ENCODE results near the gene TMC8.

TMC8 gene

GRCh38 chr17:78129351-78130089 lies 1.1 kb upstream of the TMC8 start:
- H3K36me3 ChIP-seq (ENCODE audit: control insufficient read depth in 1 of 2, insufficient read depth in 2 of 2, low read length in 2 of 2) = no peaks in the 10 kb centered on the region
- no peak overlapping the region for H3K27ac ChIP-seq (ENCODE audit: low read depth, low read length)
- no peaks in the 10 kb centered on the region for H3K9me3 ChIP-seq (ENCODE audit: control insufficient read depth in 1 of 2, low read length in 2 of 2)
- no peaks in the 10 kb centered on the region for H3K27me3 ChIP-seq (ENCODE audit: control insufficient read depth in 1 of 2, insufficient read depth in 2 of 2, low read length in 2 of 2)
- H3K4me3 ChIP-seq (ENCODE audit: low read depth in 1 of 2, low read length in 2 of 2) = peak overlapping the region; percentile 65 to 79
- no peak overlapping the region for H3K9ac ChIP-seq (ENCODE audit: low read depth in 1 of 2, low read length in 2 of 2)
- peaks cover 35 to 76% of the 10 kb centered on the region in 2 donors for H3K4me1 ChIP-seq (ENCODE audit: control insufficient read depth in 1 of 2, insufficient read depth in 2 of 2, low read length in 2 of 2)

- peak overlapping the region; percentile 55 to 65 for H3K4me3 ChIP-seq (ENCODE audit: low read depth in 1 of 2, low read length in 2 of 2)
- peaks cover 33 to 70% of the 10 kb centered on the region in 2 donors for H3K4me1 ChIP-seq (ENCODE audit: control insufficient read depth in 1 of 2, insufficient read depth in 2 of 2, low read length in 2 of 2)
- H3K36me3 ChIP-seq (ENCODE audit: control insufficient read depth in 1 of 2, insufficient read depth in 2 of 2, low read length in 2 of 2) = peaks cover 0 to 4% of the 10 kb centered on the region in 2 donors
- H3K27ac ChIP-seq (ENCODE audit: low read depth, low read length) = peak overlapping the region; percentile 20
- peak overlapping the region in 1 of 2 donors; percentile 39 for H3K9ac ChIP-seq (ENCODE audit: low read depth in 1 of 2, low read length in 2 of 2)
- no peaks in the 10 kb centered on the region for H3K9me3 ChIP-seq (ENCODE audit: control insufficient read depth in 1 of 2, low read length in 2 of 2)
- no peaks in the 10 kb centered on the region for H3K27me3 ChIP-seq (ENCODE audit: control insufficient read depth in 1 of 2, insufficient read depth in 2 of 2, low read length in 2 of 2)
These were observed 508 bp upstream of the TMC8 start for GRCh38 chr17:78130090-78130436.

GRCh38 chr17:78131172-78132083 lies 857 bp downstream of the TMC8 start:
- peak overlapping the region; percentile 55 to 65 for H3K4me3 ChIP-seq (ENCODE audit: low read depth in 1 of 2, low read length in 2 of 2)
- H3K27ac ChIP-seq (ENCODE audit: low read depth, low read length) = no peak overlapping the region
- no peaks in the 10 kb centered on the region for H3K27me3 ChIP-seq (ENCODE audit: control insufficient read depth in 1 of 2, insufficient read depth in 2 of 2, low read length in 2 of 2)
- peaks cover 30 to 59% of the 10 kb centered on the region in 2 donors for H3K4me1 ChIP-seq (ENCODE audit: control insufficient read depth in 1 of 2, insufficient read depth in 2 of 2, low read length in 2 of 2)
- H3K9me3 ChIP-seq (ENCODE audit: control insufficient read depth in 1 of 2, low read length in 2 of 2) = no peaks in the 10 kb centered on the region
- peaks cover 0 to 7% of the 10 kb centered on the region in 2 donors for H3K36me3 ChIP-seq (ENCODE audit: control insufficient read depth in 1 of 2, insufficient read depth in 2 of 2, low read length in 2 of 2)
- peak overlapping the region in 1 of 2 donors; percentile 39 for H3K9ac ChIP-seq (ENCODE audit: low read depth in 1 of 2, low read length in 2 of 2)

GRCh38 chr17:78132084-78132676 lies 1.6 kb downstream of the TMC8 start:
- H3K27me3 ChIP-seq (ENCODE audit: control insufficient read depth in 1 of 2, insufficient read depth in 2 of 2, low read length in 2 of 2) = no peaks in the 10 kb centered on the region
- peaks cover 27 to 61% of the 10 kb centered on the region in 2 donors for H3K4me1 ChIP-seq (ENCODE audit: control insufficient read depth in 1 of 2, insufficient read depth in 2 of 2, low read length in 2 of 2)
- H3K36me3 ChIP-seq (ENCODE audit: control insufficient read depth in 1 of 2, insufficient read depth in 2 of 2, low read length in 2 of 2) = peaks cover 0 to 7% of the 10 kb centered on the region in 2 donors
- H3K4me3 ChIP-seq (ENCODE audit: low read depth in 1 of 2, low read length in 2 of 2) = peak overlapping the region; percentile 32 to 55
- peak overlapping the region in 1 of 2 donors; percentile 35 for H3K9ac ChIP-seq (ENCODE audit: low read depth in 1 of 2, low read length in 2 of 2)
- H3K9me3 ChIP-seq (ENCODE audit: control insufficient read depth in 1 of 2, low read length in 2 of 2) = no peaks in the 10 kb centered on the region
- H3K27ac ChIP-seq (ENCODE audit: low read depth, low read length) = no peak overlapping the region

GRCh38 chr17:78132767-78133178 lies 2.2 kb downstream of the TMC8 start:
- Histone ChIP-seq H3K4me1 (ENCODE audit: control insufficient read depth in 1 of 2, insufficient read depth in 2 of 2, low read length in 2 of 2) (peaks cover 32 to 61% of the 10 kb centered on the region in 2 donors), H3K9me3 (ENCODE audit: control insufficient read depth in 1 of 2, low read length in 2 of 2) (no peaks in the 10 kb centered on the region), H3K27me3 (ENCODE audit: control insufficient read depth in 1 of 2, insufficient read depth in 2 of 2, low read length in 2 of 2) (no peaks in the 10 kb centered on the region), H3K36me3 (ENCODE audit: control insufficient read depth in 1 of 2, insufficient read depth in 2 of 2, low read length in 2 of 2) (peaks cover 0 to 7% of the 10 kb centered on the region in 2 donors), H3K4me3 (ENCODE audit: low read depth in 1 of 2, low read length in 2 of 2) (peak overlapping the region in 1 of 2 donors; percentile 55), H3K9ac (ENCODE audit: low read depth in 1 of 2, low read length in 2 of 2) (peak overlapping the region in 1 of 2 donors; percentile 35), H3K27ac (ENCODE audit: low read depth, low read length) (no peak overlapping the region)

- Histone ChIP-seq H3K27ac (ENCODE audit: low read depth, low read length) (no peak overlapping the region), H3K27me3 (ENCODE audit: control insufficient read depth in 1 of 2, insufficient read depth in 2 of 2, low read length in 2 of 2) (no peaks in the 10 kb centered on the region), H3K9me3 (ENCODE audit: control insufficient read depth in 1 of 2, low read length in 2 of 2) (no peaks in the 10 kb centered on the region), H3K9ac (ENCODE audit: low read depth in 1 of 2, low read length in 2 of 2) (no peak overlapping the region), H3K4me1 (ENCODE audit: control insufficient read depth in 1 of 2, insufficient read depth in 2 of 2, low read length in 2 of 2) (peaks cover 33 to 63% of the 10 kb centered on the region in 2 donors), H3K36me3 (ENCODE audit: control insufficient read depth in 1 of 2, insufficient read depth in 2 of 2, low read length in 2 of 2) (peaks cover 0 to 7% of the 10 kb centered on the region in 2 donors), H3K4me3 (ENCODE audit: low read depth in 1 of 2, low read length in 2 of 2) (no peak overlapping the region)
These were observed 2.8 kb downstream of the TMC8 start for GRCh38 chr17:78133179-78133951.

- H3K36me3 ChIP-seq (ENCODE audit: control insufficient read depth in 1 of 2, insufficient read depth in 2 of 2, low read length in 2 of 2) = peaks cover 0 to 7% of the 10 kb centered on the region in 2 donors
These were observed 3.7 kb downstream of the TMC8 start for GRCh38 chr17:78133971-78134898.

GRCh38 chr17:78134899-78135385 lies 4.4 kb downstream of the TMC8 start:
- Histone ChIP-seq H3K27me3 (ENCODE audit: control insufficient read depth in 1 of 2, insufficient read depth in 2 of 2, low read length in 2 of 2) (no peaks in the 10 kb centered on the region), H3K4me3 (ENCODE audit: low read depth in 1 of 2, low read length in 2 of 2) (no peak overlapping the region), H3K4me1 (ENCODE audit: control insufficient read depth in 1 of 2, insufficient read depth in 2 of 2, low read length in 2 of 2) (peaks cover 24 to 51% of the 10 kb centered on the region in 2 donors), H3K9ac (ENCODE audit: low read depth in 1 of 2, low read length in 2 of 2) (no peak overlapping the region), H3K36me3 (ENCODE audit: control insufficient read depth in 1 of 2, insufficient read depth in 2 of 2, low read length in 2 of 2) (peaks cover 0 to 7% of the 10 kb centered on the region in 2 donors), H3K27ac (ENCODE audit: low read depth, low read length) (no peak overlapping the region), H3K9me3 (ENCODE audit: control insufficient read depth in 1 of 2, low read length in 2 of 2) (no peaks in the 10 kb centered on the region)

More at GRCh38 chr17:78133971-78134898, 3.7 kb downstream of the TMC8 start:
- Histone ChIP-seq H3K27me3 (ENCODE audit: control insufficient read depth in 1 of 2, insufficient read depth in 2 of 2, low read length in 2 of 2) (no peaks in the 10 kb centered on the region), H3K9ac (ENCODE audit: low read depth in 1 of 2, low read length in 2 of 2) (peak overlapping the region in 1 of 2 donors; percentile 12), H3K9me3 (ENCODE audit: control insufficient read depth in 1 of 2, low read length in 2 of 2) (no peaks in the 10 kb centered on the region), H3K4me1 (ENCODE audit: control insufficient read depth in 1 of 2, insufficient read depth in 2 of 2, low read length in 2 of 2) (peaks cover 30 to 57% of the 10 kb centered on the region in 2 donors), H3K27ac (ENCODE audit: low read depth, low read length) (no peak overlapping the region), H3K4me3 (ENCODE audit: low read depth in 1 of 2, low read length in 2 of 2) (peak overlapping the region in 1 of 2 donors; percentile 51)
